Stimulated activated CD8-positive, alpha-beta memory T cell treated with anti-CD3 and anti-CD28 coated beads, Interleukin-12 subunit alpha, Interleukin-12 subunit beta, amount 100 ng/mL, for 1 hour (primary cell): ENCODE measurements around the gene RFPL1.
"Not testable (repeated sequence)": the region's sequence is repeated elsewhere in the genome, so short reads cannot be mapped to it uniquely, and the experiment has no call there.

Experiments used
- DNase-seq: peaks from one replicate; pipeline ENCODE4 v3.0.0-alpha.2; 2020; ENCODE audit warnings: low read depth

RFPL1 gene

GRCh38 chr22:29478326-29479276, 40.2 kb downstream of the RFPL1 start:
- DNase-seq, result no peak

GRCh38 chr22:29479417-29480261, 41.3 kb downstream of the RFPL1 start, which contains the start of gene NEFH:
Gene NEFH, plus strand, starts transcription at chr22:29480218. Its CDS starts 45 bp downstream, at chr22:29480263.
- no peak for DNase-seq

DNA sequence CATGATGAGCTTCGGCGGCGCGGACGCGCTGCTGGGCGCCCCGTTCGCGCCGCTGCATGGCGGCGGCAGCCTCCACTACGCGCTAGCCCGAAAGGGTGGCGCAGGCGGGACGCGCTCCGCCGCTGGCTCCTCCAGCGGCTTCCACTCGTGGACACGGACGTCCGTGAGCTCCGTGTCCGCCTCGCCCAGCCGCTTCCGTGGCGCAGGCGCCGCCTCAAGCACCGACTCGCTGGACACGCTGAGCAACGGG, 41.8 kb downstream of the RFPL1 start:
- DNase-seq, result no peak

DNA sequence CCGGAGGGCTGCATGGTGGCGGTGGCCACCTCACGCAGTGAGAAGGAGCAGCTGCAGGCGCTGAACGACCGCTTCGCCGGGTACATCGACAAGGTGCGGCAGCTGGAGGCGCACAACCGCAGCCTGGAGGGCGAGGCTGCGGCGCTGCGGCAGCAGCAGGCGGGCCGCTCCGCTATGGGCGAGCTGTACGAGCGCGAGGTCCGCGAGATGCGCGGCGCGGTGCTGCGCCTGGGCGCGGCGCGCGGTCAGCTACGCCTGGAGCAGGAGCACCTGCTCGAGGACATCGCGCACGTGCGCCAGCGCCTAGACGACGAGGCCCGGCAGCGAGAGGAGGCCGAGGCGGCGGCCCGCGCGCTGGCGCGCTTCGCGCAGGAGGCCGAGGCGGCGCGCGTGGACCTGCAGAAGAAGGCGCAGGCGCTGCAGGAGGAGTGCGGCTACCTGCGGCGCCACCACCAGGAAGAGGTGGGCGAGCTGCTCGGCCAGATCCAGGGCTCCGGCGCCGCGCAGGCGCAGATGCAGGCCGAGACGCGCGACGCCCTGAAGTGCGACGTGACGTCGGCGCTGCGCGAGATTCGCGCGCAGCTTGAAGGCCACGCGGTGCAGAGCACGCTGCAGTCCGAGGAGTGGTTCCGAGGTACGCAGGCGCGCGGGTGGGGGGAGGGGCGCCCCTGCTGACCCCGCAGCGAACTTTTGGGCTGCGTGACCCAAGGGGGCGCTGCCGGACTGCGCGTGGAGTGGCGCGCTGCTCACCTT, 42.3 kb downstream of the RFPL1 start:
- DNase-seq, result no peak

GRCh38 chr22:29481265-29482000, 43.0 kb downstream of the RFPL1 start:
- no peak for DNase-seq

GRCh38 chr22:29482253-29482652, 43.9 kb downstream of the RFPL1 start:
- no peak for DNase-seq

DNA sequence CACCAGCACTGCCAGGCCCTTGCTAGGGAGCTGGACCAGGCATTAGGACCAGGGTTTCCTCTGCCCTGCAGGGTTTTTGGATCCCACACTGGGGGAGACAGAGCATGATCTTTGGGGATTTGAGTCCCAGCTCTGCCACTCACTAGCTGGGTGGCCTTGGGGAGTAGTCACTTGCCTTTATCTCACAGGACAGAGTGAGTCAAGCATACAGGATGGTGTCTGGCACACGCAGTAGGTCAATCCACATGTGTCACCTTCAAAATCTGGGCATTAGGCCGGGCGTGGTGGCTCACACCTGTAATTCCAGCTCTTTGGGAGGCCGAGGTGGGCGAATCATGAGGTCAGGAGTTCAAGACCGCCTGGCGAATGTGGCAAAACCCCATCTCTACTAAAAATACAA, 44.3 kb downstream of the RFPL1 start:
- no peak for DNase-seq

GRCh38 chr22:29483254-29483653, 44.9 kb downstream of the RFPL1 start:
- no peak for DNase-seq

- no peak for DNase-seq
These were observed 46.3 kb downstream of the RFPL1 start for GRCh38 chr22:29484642-29485041.

DNA sequence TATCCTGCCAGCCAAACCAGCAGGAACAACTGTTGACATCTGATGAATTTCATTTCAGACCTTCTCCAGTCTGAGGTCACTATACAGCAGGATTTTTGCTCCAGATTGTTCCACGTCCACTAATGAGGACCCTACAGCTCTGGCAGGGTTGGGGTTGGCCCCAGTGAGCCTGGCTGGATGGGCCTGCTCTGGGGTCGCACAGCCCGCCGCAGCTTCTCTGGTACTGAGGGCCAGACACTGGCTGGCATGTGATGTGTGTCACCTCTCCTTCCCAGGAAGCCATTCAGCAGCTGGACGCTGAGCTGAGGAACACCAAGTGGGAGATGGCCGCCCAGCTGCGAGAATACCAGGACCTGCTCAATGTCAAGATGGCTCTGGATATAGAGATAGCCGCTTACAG, 47.1 kb downstream of the RFPL1 start:
- no peak for DNase-seq

DNA sequence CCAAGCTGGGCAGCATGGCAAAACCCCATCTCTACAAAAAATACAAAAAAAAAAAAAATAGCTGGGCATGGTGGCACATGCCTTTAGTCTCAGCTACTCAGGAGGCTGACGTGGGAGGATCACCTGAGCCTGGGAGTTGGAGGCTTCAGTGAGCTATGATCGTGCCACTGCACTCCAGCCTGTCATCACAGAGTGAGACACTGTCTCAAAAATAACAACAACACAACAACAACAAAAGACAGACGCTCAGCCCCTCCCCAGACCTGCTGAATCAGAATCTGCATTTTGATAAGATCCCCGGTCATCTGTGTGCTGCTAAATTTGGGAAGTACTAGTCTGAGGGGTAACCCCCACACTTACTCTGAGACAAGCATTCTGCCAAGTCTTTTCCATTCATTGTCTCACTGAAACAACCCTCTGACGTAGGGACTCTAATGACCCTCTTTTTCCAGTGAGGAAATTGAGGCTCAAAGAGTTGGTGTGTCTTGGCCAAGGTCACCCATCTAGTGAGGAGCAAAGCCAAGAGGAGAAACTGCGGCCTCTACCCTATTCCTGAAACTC, 49.1 kb downstream of the RFPL1 start:
- no peak for DNase-seq

GRCh38 chr22:29489127-29489780, 50.9 kb downstream of the RFPL1 start:
- not testable (repeated sequence) for DNase-seq

DNA sequence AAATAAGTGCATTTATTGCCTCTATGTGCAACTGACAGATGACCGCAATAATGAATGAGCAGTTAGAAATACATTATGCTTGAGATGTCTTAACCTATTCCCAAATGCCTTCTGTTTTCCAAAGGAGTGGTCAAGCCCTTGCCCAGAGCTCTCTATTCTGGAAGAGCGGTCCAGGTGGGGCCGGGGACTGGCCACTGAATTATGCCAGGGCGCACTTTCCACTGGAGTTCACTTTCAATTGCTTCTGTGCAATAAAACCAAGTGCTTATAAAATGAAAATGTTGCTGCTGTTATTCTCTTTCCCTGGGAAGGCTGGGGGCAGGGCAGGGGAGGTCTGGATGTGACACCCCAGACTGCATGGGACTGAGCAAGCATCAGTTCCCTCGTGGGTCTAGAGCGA, 52.6 kb downstream of the RFPL1 start:
- DNase-seq, result no peak
